ENCODE measurements around the gene ABCB8.
"Not testable (repeated sequence)": the region's sequence is repeated elsewhere in the genome, so short reads cannot be mapped to it uniquely, and the experiment has no call there.

Gene ABCB8

GRCh38 chr7:151003572-151003971 is 24.7 kb upstream of the ABCB8 start:
- Histone ChIP-seq H3K36me3 (ENCODE audit: insufficient read depth, low read length) (no peaks in the 10 kb centered on the region), H3K4me1 (ENCODE audit: insufficient read depth, low read length) (no peaks in the 10 kb centered on the region), H3K9me3 (ENCODE audit: low read length) (no peaks in the 10 kb centered on the region), H3K27me3 (ENCODE audit: insufficient read depth, low read length) (no peaks in the 10 kb centered on the region), H2AFZ (ENCODE audit: low read depth, low read length) (no peak overlapping the region), H3K4me3 (ENCODE audit: low read length) (no peak overlapping the region)

DNA sequence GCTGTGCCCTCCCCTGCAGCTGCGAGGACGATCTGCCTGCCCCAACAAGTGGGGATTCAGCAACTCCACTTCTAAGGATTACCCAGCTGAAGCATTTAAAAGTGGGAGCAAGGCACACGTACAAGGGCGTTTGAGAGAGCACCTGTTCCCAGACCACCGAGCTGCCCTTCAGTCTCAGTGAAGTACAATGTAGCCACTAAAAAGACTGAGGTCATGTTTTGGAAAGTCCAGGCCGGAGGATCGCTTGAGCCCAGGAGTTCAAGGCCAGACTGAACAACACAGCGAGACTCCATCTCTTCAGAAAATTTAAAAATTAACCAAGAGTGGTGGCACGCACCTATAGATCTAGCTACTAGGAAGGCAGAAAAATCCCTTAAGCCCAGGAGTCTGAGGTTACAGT is 22.7 kb upstream of the ABCB8 start:
- H3K4me3 ChIP-seq (ENCODE audit: low read length), result no peak overlapping the region
- H3K4me1 ChIP-seq (ENCODE audit: insufficient read depth, low read length), result peaks cover 8% of the 10 kb centered on the region
- H2AFZ ChIP-seq (ENCODE audit: low read depth, low read length), result no peak overlapping the region
- no peaks in the 10 kb centered on the region for H3K36me3 ChIP-seq (ENCODE audit: insufficient read depth, low read length)
- H3K9me3 ChIP-seq (ENCODE audit: low read length), result no peaks in the 10 kb centered on the region
- no peaks in the 10 kb centered on the region for H3K27me3 ChIP-seq (ENCODE audit: insufficient read depth, low read length)

DNA sequence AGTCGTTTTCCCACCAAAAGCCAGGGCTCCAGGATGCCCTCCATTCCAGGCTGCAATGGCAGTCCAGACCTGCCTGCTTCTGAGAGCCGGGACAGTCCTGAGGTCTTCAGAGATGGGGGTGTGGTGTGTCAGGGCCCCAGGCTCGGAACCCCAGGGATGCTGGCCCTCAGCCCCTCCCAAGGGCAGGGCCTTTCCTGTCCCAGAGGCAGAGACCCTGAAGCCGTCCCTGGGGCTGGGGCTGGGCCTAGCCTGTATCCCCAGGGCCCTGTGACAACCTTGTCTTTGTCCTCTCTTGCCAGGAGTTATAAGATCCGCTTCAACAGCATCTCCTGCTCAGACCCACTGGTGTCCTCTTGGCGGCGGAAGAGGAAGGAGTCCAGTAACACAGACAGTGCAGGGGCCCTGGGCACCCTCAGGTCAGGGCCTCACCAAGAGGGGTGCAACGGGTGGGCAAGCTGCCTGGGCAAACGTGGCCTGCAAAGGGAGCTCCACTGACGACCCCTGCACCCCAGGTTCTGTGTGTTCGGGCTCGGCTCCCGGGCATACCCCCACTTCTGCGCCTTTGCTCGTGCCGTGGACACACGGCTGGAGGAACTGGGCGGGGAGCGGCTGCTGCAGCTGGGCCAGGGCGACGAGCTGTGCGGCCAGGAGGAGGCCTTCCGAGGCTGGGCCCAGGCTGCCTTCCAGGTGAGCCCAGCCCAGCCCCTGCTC is 21.5 kb upstream of the ABCB8 start:
- Histone ChIP-seq H3K4me3 (ENCODE audit: low read length) (no peak overlapping the region), H3K27me3 (ENCODE audit: insufficient read depth, low read length) (no peaks in the 10 kb centered on the region), H3K4me1 (ENCODE audit: insufficient read depth, low read length) (peaks cover 8% of the 10 kb centered on the region), H3K36me3 (ENCODE audit: insufficient read depth, low read length) (no peaks in the 10 kb centered on the region), H3K9me3 (ENCODE audit: low read length) (no peaks in the 10 kb centered on the region), H2AFZ (ENCODE audit: low read depth, low read length) (no peak overlapping the region)

DNA sequence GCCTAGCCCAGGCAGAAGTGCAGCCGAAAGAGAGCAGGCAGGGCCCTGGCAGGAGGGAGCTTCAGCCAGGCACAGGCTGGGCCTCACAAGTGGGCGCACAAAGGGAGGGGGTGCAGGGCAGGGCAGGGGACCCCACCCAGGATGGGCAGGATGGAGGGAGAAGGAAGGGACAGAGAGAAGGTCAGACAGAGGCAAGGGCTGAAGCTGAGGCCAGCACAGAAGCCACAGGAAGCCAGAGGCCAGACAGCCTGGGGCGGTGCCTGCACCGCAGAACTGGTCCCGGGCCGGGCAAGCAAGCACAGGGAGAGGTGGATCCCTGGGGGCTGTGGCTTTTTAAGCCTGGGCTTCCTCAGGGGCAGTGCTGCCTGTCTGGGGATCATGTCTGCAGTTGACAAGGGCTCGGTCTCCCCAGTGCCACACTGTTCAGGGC is 20.8 kb upstream of the ABCB8 start:
- Histone ChIP-seq H3K4me1 (ENCODE audit: insufficient read depth, low read length) (peaks cover 8% of the 10 kb centered on the region), H3K9me3 (ENCODE audit: low read length) (no peaks in the 10 kb centered on the region), H2AFZ (ENCODE audit: low read depth, low read length) (no peak overlapping the region), H3K4me3 (ENCODE audit: low read length) (no peak overlapping the region), H3K27me3 (ENCODE audit: insufficient read depth, low read length) (no peaks in the 10 kb centered on the region), H3K36me3 (ENCODE audit: insufficient read depth, low read length) (no peaks in the 10 kb centered on the region)

DNA sequence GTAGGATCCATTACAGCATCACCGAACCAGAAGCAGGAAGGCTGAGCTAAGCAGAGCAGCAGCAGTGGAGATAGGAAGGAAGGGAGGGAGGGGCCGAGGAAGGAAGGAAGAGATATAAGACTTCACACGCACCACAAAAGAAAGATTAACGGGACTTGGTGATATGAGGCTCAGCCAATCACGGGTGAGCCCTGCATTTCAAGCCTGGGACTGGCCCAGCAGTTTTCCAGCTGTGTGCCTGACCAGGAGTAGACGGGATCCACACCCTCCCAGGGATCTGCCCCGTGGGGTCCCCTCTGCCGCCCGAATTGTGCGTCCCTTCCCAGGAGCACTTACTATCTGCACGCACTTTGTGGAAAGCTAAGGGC is 20.1 kb upstream of the ABCB8 start:
- Histone ChIP-seq H3K36me3 (ENCODE audit: insufficient read depth, low read length) (no peaks in the 10 kb centered on the region), H3K27me3 (ENCODE audit: insufficient read depth, low read length) (no peaks in the 10 kb centered on the region), H2AFZ (ENCODE audit: low read depth, low read length) (no peak overlapping the region), H3K4me1 (ENCODE audit: insufficient read depth, low read length) (peaks cover 8% of the 10 kb centered on the region), H3K4me3 (ENCODE audit: low read length) (no peak overlapping the region), H3K9me3 (ENCODE audit: low read length) (no peaks in the 10 kb centered on the region)

DNA sequence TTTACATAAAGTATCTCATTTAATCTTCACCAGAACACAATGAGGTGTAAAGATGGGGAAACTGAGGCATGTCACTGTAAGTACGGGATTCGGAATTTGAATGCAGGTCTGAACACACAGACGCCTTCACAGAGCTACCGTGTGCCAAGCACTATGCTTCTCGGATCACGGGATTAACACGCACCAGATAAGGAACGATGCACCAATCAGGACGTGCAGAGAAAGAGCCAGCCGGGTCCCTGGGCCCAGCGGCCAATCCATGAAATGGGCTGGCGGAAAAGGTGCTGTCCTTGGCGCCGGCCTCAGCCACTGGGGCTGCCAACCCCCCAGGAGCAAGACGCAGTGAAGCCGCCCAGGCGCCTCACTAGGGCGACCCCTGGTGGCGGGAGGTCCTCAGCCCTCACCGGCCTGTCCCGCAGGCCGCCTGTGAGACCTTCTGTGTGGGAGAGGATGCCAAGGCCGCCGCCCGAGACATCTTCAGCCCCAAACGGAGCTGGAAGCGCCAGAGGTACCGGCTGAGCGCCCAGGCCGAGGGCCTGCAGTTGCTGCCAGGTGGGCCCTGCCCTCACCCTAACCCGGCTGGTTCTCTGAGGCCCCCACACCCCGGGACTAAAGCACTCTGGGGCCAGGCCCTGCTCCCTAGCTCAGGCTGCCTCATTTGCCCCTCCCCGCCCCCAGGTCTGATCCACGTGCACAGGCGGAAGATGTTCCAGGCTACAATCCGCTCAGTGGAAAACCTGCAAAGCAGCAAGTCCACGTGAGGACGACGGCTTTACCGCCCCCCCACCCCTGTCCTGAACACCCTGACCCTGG is 19.5 kb upstream of the ABCB8 start:
- no peaks in the 10 kb centered on the region for H3K27me3 ChIP-seq (ENCODE audit: insufficient read depth, low read length)
- no peak overlapping the region for H3K4me3 ChIP-seq (ENCODE audit: low read length)
- H3K36me3 ChIP-seq (ENCODE audit: insufficient read depth, low read length), result no peaks in the 10 kb centered on the region

DNA sequence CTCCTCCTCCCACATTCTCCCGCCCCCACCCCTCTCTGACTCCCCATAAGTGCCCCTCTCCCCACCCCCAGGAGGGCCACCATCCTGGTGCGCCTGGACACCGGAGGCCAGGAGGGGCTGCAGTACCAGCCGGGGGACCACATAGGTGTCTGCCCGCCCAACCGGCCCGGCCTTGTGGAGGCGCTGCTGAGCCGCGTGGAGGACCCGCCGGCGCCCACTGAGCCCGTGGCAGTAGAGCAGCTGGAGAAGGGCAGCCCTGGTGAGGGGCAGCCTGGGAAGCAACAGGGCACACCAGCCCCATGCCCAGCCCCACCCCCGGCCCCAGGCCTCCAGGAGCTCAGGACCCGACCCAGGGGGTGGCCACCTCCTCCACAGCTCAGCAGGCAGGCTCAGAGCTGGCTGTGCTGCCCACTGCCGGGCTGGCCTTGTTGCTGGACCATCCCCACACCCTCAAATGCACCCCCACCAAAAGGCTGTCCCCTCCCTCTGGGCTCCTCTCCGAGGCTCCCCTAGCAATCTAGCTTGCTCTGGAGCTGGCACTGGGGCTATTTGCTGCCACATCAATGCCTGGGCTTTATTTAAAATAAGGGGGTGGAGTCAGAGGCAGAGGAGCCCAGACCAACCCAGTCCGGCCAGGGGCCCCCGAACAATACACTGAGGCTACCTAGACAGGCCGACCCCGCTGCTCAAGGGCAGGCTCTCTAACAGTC is 18.8 kb upstream of the ABCB8 start:
- H3K27me3 ChIP-seq (ENCODE audit: insufficient read depth, low read length), result no peaks in the 10 kb centered on the region
- H3K9me3 ChIP-seq (ENCODE audit: low read length), result no peaks in the 10 kb centered on the region
- H3K4me3 ChIP-seq (ENCODE audit: low read length), result no peak overlapping the region
- peaks cover 8% of the 10 kb centered on the region for H3K4me1 ChIP-seq (ENCODE audit: insufficient read depth, low read length)
- H2AFZ ChIP-seq (ENCODE audit: low read depth, low read length), result no peak overlapping the region
- H3K36me3 ChIP-seq (ENCODE audit: insufficient read depth, low read length), result no peaks in the 10 kb centered on the region

More for the DNA sequence above, 19.5 kb upstream of the ABCB8 start:
- H2AFZ ChIP-seq (ENCODE audit: low read depth, low read length), result no peak overlapping the region
- H3K4me1 ChIP-seq (ENCODE audit: insufficient read depth, low read length), result peaks cover 8% of the 10 kb centered on the region
- H3K9me3 ChIP-seq (ENCODE audit: low read length), result no peaks in the 10 kb centered on the region

GRCh38 chr7:151010037-151010306 is 18.3 kb upstream of the ABCB8 start:
- H2AFZ ChIP-seq (ENCODE audit: low read depth, low read length), result no peak overlapping the region
- no peaks in the 10 kb centered on the region for H3K27me3 ChIP-seq (ENCODE audit: insufficient read depth, low read length)
- no peaks in the 10 kb centered on the region for H3K36me3 ChIP-seq (ENCODE audit: insufficient read depth, low read length)
- no peak overlapping the region for H3K4me3 ChIP-seq (ENCODE audit: low read length)
- H3K4me1 ChIP-seq (ENCODE audit: insufficient read depth, low read length), result peaks cover 8% of the 10 kb centered on the region
- no peaks in the 10 kb centered on the region for H3K9me3 ChIP-seq (ENCODE audit: low read length)

- Histone ChIP-seq H3K4me3 (ENCODE audit: low read length) (no peak overlapping the region), H3K9me3 (ENCODE audit: low read length) (no peaks in the 10 kb centered on the region), H3K27me3 (ENCODE audit: insufficient read depth, low read length) (no peaks in the 10 kb centered on the region), H3K4me1 (ENCODE audit: insufficient read depth, low read length) (peaks cover 8% of the 10 kb centered on the region), H3K36me3 (ENCODE audit: insufficient read depth, low read length) (no peaks in the 10 kb centered on the region), H2AFZ (ENCODE audit: low read depth, low read length) (no peak overlapping the region)
Measured at GRCh38 chr7:151010307-151011096, 17.7 kb upstream of the ABCB8 start.

DNA sequence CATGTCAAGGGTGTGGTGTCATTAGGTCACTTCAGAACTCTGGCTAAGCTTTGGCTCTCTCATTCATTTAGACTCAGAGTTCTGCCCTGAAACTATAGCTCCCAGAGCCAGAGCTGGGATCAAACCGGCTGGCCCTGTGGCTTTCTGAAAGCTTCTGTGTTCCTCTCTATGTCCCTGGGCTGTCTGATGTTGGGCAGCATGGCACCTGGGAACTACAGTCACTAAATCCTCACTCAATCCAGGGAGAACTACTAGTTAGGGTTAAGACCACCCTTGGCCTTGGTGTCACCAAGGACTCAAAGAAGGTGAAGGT is 17.2 kb upstream of the ABCB8 start:
- no peak overlapping the region for H3K4me3 ChIP-seq (ENCODE audit: low read length)

DNA sequence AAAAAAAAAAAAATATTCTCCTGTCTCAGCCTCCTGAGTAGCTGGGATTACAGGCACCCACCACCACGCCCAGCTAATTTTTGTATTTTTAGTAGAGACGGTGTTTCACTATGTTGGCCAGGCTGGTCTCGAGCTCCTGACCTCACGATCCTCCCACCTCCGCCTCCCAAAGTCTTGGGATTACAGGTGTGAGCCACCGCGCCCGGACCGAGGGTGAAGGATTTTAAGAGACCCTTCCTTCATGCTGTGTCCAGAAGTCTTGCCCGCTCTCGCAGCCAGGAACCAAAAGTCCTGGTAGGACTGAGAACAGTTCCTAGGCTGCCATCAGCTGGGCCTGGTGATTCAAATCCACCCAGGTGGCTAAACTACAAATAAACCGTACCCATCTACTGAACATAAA is 16.6 kb upstream of the ABCB8 start:
- not testable (repeated sequence) for H2AFZ ChIP-seq (ENCODE audit: low read depth, low read length); H3K9me3 ChIP-seq (ENCODE audit: low read length); H3K36me3 ChIP-seq (ENCODE audit: insufficient read depth, low read length); H3K4me3 ChIP-seq (ENCODE audit: low read length); H3K27me3 ChIP-seq (ENCODE audit: insufficient read depth, low read length); H3K4me1 ChIP-seq (ENCODE audit: insufficient read depth, low read length)

More for the DNA sequence above, 17.2 kb upstream of the ABCB8 start:
- Histone ChIP-seq H2AFZ (ENCODE audit: low read depth, low read length) (no peak overlapping the region), H3K4me1 (ENCODE audit: insufficient read depth, low read length) (peaks cover 8% of the 10 kb centered on the region), H3K27me3 (ENCODE audit: insufficient read depth, low read length) (no peaks in the 10 kb centered on the region), H3K36me3 (ENCODE audit: insufficient read depth, low read length) (no peaks in the 10 kb centered on the region), H3K9me3 (ENCODE audit: low read length) (no peaks in the 10 kb centered on the region)

DNA sequence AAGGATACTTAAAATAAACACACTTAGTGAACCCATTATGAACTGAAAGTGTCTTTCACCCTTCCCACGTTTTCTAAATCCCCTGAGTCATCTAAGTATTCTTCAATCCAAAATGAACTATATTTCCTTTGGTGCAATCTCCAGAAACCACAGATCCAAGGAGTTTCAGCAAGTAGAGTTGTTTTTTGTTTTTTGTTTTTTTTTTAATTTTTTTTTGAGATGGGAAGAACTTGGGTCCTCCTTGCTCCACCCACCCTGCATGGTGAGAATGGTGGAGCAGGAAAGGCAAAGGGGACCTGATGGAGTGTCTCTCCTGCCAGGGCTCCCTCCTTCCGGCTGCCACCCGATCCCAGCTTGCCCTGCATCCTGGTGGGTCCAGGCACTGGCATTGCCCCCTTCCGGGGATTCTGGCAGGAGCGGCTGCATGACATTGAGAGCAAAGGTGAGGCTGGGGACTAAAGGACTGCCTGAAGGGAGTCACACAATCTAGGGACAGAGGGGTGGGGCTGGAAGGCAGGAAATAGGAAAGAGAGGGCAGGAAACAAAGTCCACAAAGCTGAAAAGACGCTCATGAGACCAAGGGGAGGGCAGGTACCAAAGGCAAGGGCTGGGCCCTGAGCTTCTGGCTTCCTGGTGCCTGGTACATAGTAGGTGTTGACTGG is 16.1 kb upstream of the ABCB8 start:
- H3K9me3 ChIP-seq (ENCODE audit: low read length), result no peaks in the 10 kb centered on the region
- H3K27me3 ChIP-seq (ENCODE audit: insufficient read depth, low read length), result no peaks in the 10 kb centered on the region
- peaks cover 8% of the 10 kb centered on the region for H3K4me1 ChIP-seq (ENCODE audit: insufficient read depth, low read length)
- H3K4me3 ChIP-seq (ENCODE audit: low read length), result no peak overlapping the region
- no peak overlapping the region for H2AFZ ChIP-seq (ENCODE audit: low read depth, low read length)
- no peaks in the 10 kb centered on the region for H3K36me3 ChIP-seq (ENCODE audit: insufficient read depth, low read length)

Data from neuron (in vitro differentiated cells).